Activated T-helper 1 cell treated with Interleukin-2 at 50 U/mL for 16 hours (primary cell): ENCODE measurements around the gene MPPED1.

Source experiments
- DNase-seq: peaks from one replicate; pipeline ENCODE4 v3.0.0-alpha.2; 2020; ENCODE audit warnings: low read depth

The MPPED1 gene

GRCh38 chr22:43498856-43499253 lies 87.0 kb downstream of the MPPED1 start:
- DNase-seq, result no peak

DNA sequence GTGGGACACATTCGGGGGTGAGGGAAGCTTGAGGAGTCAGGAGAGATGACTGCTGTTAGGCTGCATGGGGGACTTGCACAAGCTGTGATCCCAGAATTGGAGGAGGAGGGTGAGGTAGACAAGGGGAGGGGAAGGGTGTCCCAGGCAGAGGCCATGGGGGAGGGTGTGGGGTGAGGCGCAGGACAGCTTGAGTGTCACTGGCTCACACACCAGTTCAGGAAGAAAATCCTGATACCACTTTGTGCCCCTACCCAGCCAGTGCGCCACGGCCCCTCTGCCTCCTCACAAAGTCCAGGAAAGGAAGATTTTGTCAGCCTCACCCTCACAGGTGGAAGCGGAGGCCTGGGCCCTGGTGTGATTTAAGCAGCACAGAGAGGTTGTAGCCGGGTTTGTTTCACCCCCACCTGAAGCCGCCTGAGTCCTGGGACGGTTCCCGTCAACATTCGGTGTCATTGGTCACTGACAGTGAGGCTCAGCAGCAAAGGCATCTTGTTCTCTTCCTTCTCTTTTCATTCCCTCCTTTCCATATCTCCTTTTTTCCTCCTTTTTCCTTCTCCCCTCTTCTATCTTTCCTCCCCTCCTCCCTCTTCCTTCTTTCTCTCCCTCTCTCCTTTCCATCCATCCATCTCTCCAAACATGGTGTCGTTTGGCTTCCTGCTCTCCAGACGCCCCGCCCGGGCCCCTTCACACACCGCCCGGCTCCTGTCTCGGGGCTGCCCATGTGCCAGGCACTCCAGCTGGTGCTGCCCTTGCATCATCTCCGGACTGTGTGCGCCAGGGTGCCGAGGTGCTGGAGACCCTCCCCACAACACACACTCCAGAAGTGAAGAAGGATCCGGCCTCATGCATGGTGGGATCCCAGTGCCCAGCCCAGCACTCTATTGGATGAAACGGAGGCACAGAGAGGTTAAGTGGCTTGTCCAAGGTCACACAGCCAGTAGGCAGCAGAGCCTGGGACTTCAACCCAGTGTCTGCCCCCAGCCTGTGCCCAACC lies 89.3 kb downstream of the MPPED1 start:
- DNase-seq, result no peak

- DNase-seq, result no peak
Observed at GRCh38 chr22:43501878-43502277, 90.1 kb downstream of the MPPED1 start.

DNA sequence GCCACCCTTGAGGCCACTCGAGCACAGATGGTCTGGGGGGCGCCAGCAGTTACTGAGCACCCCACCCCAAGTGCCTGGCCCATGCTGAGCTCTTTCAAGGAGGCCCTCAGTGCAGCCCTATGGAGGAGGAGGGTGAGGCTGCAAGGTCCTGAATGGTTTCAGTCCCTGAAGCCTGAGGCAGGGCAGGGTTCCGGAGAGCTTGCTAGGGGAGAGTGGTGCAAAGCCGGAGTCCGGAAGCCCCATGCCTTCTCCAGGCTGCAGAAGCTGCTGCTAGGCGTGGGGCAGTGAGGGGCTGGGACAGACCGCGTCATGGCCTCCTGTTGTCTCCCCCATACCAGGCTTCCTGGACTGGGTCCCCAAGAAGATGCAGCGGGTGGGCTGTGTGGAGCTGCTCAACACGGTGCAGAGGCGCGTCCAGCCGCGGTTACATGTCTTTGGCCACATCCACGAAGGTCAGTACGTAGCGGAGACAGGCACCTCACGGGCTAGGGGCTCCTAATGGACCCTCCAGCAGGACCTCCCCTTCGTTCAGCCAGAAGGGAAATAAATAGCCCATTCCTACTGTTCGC lies 90.6 kb downstream of the MPPED1 start:
- DNase-seq, result no peak

DNA sequence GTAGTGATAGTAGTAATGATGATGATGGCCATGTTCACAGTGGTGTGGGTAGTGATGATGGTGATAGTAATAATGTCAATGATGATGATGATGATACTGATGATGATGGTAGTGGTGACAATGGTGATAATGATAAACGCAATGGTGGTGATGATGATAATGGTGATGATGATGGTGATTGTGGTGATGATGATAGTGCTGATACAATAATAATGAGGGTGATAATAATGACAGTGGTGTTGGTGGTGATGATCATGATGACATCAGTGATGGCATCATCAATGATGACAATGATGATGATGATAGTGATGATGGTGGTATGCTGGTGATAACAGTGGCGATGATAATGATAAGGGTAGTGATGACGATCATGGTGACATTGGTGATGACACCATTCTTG lies 92.3 kb downstream of the MPPED1 start:
- DNase-seq, result no peak

DNA sequence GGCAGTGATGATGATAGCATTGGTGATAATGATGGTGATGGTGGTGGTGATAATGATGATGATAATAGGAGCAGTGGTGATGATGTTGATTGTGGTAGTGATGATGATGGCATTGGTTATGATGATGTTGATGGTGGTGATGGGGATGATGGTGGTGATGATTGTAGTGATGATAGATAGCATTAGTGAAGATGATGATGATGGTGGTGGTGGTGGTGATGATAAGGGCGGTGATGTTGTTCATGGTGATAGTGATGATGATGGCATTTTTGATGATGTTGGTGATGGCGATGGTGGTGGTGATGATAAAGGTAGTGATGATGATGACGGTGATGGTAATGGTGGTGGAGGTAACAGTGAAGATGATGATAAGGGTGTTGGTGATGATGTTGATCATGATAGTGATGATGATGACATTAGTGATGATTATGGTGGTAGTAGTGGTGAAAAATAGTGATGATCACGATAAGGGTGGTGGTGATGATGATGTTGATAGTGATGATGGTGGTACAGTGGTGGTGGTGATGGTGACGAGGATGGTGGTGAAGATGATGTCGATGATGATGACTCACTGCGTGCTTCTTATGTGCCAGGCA lies 93.0 kb downstream of the MPPED1 start:
- DNase-seq, result no peak

DNA sequence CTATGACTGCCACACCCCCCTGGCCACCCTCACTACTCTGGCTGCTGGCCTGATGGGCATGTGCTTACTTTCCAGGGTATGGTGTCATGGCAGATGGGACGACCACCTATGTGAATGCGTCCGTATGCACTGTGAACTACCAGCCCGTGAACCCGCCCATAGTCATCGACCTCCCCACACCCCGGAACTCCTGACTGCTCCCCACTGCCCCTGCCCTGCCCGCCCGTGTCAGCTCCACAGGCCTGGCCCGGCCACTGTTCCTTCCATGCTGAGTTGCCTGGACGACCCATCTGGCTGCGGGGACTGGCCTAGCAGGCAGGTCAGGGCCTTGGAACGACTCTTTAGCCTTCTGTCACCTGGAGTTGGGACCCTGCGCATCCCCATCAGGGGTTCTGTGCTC lies 93.6 kb downstream of the MPPED1 start:
- DNase-seq, result no peak

- no peak for DNase-seq
Observed at GRCh38 chr22:43505896-43506295, 94.1 kb downstream of the MPPED1 start.

DNA sequence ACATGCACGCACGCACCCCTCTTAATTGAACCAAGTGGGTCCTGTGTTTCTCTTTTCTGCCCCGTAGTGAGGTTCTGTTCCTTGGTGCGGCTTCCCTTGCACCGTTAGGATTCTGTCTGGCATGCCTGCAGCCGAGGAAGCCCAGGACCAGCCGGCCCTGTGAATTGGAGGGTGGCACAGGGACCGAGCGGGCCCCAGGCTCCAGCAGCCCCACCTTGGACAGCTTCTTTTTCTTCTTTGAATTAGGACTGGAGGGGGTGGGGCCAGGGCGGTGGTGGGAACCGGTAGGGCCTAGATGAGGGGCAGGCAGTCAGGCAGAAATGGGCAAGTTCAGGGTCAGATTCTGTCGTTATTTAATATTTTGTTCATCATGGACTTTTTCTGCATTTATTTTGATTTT lies 94.7 kb downstream of the MPPED1 start:
- DNase-seq, result no peak

DNA sequence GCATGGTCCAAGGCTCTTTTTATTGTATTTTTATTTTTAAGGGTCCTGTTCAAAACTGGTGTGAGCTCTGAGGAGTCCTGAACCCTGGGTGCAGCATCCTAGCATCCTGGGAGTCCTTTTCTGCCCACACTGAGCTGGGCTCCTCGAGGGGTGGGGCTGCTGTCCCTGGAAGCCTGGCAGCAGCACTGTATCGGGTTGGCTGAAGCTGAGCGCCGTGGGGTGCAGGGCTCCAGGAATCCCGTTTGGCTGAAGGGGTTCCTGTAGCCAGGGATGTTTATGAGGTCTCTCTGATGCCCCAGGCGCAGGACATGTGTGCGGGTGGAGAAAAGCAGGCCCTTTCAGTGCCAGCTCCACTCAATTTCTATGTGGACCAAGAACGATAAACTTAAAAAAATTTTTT lies 95.4 kb downstream of the MPPED1 start:
- no peak for DNase-seq

GRCh38 chr22:43508489-43508888 lies 96.7 kb downstream of the MPPED1 start:
- DNase-seq, result no peak

DNA sequence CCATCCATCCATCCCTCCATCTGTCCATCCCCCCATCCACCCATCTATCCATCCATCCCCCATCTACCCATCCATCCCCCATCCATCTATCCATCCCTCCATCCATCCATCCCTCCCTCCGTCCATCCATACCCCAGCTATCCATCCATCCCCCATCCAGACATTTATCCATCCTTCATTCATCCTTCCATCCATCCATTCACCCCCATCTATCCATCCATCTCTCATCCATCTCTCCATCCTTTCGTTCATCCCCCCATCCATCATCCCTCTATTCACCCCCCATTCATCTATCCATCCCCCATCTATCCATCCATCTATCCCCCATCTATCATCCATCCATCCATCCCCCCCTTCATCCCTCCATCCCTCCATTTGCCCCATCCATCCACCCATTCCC lies 97.5 kb downstream of the MPPED1 start:
- no peak for DNase-seq

- no peak for DNase-seq
Observed at GRCh38 chr22:43510281-43511070, 98.7 kb downstream of the MPPED1 start.

DNA sequence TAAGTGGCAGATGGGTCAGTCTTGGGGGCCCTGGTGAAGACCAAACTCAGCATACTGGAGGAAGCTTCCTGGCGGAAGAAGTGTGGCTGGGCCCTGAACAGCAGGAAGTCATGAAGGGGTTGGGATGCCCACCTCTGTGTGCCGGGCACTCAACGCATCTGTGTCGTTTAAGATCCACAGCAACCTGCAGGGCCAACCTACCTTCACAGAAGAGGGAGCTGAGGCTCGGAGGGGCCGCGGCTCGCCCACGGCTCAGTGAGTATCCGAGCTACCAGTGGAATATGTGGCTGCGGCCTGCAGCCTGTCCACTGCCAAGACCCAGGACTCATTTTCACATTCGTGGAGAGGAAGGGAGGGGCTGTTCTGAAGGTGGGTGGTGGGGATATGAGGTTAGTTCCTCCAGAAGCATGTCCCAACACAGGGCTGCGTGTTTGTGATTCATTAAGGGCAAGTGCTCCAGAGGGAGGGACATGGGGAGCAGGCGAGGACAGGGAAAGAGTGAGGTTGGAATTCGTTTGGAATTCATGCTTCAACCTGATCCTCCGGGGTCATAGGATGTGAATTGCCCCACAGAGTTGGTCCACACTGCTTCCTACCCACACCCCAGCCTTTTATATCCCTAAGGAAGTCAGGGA lies 99.6 kb downstream of the MPPED1 start:
- DNase-seq, result no peak

DNA sequence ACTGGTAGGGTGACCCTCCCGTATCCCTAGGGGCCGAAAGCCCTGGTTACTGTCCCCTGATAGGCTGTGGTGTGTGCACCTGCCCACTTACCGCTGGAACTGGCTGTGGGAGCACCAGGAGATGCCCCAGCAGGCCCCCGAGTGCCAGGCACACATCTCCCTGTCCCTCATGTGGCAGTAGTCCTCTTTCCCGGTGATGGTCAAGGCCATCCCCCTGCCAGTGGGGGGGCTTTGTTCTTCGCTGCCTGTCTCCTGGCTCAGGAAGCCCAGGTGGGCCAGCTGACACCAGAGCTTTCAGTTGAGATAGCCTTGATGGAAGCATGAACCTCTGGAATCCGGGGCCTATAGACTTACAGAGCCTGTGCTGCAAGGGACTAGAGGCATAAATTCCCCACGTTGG lies 100.5 kb downstream of the MPPED1 start:
- no peak for DNase-seq

DNA sequence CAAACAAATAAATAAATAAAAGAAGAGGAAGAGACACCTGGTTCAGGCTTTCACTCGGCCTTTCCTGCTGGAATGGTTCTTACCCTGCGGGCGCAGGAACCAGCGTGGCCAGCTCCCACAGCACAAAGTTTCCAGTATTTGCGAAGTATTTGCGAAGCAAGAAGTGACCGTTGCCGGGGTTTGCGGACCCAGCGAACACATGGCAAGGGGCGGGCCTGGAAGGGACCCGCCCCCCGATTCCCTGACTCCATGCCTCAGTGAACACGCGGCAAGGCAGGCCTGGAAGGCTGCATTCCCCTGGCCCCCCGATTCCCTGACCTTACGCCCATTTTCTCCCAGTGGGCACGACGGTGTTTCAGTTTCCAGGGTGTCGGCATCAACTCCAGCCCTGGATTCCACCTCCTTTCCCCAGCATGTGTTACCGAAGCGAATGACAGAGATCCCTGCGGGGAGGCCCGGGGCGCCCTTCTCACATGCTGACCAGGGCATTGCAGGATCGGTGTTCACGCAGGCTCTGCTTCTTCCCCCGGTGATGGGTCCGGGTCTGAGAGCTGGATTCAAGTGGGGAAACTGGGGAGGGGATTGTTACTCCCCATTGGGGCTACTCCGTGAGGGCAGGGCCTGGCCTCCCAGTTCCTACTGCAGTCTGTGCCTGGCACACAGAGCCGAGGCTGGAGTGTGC lies 102.8 kb downstream of the MPPED1 start:
- no peak for DNase-seq

DNA sequence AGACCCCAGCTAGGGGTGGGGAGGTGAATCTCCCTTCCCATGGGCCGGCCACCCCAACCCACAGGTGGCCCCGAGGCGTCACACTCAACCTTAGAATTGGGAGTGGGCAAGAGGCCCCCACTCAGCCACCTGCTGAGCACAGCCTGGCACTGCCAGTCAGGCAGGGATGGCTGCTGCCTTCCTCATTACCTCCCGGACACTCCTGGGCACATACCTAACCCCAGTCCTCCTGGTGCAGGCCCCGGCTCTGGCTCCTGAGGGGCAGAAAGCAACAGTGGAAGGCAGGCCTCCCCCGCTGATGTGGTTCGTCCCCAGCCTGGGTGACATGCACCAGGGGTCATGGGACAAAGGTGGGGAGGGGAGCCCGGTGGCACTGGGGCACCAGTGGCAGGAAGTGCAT lies 103.6 kb downstream of the MPPED1 start:
- no peak for DNase-seq

- DNase-seq, result no peak
Observed at GRCh38 chr22:43515902-43516301, 104.1 kb downstream of the MPPED1 start.

GRCh38 chr22:43516386-43516785 lies 104.6 kb downstream of the MPPED1 start:
- no peak for DNase-seq

- DNase-seq, result no peak
Observed at GRCh38 chr22:43516996-43517635, 105.3 kb downstream of the MPPED1 start.

DNA sequence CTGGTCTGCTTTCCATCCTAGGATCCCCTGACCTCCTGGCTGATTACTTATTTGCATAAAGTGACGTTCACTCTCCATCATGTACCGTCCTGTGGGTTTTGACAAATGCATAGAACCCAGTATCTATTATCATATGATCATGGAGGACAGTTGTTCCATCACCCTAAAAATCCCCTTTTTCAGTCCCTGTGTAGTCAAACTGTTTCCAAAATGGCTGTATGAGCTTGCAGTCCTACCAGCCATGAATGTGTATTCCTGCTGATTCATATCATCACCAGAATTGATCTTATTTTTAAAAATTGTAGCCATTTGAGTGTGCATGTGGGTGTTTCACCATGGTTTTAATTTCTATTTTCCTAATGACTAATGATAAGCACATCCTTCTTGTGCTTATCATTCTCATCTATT lies 108.8 kb downstream of the MPPED1 start:
- no peak for DNase-seq
